AML-193 (cell line): Measurements from ENCODE around the gene MICAL2.

Experiments
- DNase-seq, 2 experiments: peaks; one replicate each; lab custom pipeline; 2025; lab: John Stamatoyannopoulos, UW

MICAL2 gene

DNA sequence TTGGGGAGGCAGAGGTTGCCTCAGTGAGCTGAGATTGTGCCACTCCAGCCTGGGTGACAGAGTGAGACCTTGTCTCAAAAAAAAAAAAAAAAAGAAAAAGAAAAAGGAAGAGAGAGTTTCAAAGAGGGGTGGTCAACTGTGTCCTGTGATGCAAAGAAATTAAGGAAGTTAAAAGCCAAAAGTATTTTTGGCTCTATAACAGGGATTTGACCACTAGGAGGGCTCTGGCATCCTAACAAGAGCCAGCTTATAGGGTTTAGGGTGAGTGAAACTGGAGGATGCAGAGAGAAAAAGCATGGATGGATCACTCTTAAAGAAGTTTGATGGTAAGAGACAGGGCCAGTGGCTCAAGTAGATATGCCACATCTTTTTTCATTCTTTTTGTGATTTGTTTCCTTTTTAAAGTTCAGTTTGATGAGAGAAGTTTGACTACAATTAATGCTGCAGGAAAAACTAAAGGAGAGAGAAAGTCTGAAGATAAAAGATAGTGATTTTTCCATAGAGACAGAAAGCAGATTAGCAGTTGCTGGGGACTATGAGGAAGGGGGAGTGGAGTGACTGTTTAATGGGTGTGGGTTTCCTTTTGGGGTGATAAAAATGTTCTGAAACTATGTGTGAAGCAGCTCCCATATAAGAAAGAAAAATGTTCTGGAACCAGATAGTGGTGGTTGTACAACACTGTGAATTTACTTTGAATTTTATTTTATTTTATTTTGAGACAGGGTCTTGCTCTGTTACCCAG is 11.1 kb upstream of the MICAL2 start:
- peak; percentile 59 to 62 for DNase-seq

DNA sequence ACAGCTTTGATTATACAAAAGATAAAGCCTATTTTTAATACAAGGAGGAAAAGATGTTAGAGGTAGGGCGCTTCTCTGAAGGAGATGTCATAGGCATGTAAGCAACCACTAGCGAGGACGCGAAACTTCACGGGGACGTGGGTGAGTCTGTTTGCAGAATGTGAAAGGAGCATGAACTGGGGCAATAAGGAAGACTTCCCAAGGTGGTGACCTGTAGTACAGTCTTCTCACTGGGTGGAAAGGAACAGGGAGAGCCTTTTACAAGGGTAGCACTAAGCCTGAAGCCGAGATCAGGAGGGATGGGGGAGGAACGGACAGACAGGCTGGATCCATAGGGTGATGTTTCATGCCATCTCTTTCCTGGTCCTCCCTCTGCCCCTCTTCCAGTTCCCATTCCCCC is 10.0 kb upstream of the MICAL2 start:
- no peak for DNase-seq

DNA sequence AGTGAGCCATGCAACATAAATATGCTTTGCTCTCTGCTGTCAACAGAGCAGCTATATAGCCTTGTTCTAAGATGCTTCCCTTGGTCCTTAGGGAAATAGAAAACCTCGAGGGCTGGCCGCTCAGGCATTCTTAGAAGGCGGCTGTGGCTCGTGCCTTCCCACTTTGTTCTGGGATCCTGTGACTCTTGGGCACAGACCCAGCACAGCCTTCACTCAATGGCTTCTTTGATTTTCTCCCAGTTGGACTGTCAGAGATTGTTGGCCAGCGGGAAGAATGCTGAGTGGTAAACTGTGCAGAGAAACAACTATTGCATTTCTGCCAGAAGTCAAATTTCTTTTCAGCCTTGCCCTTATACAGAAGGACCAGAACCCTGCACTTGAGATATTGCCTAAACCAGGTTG is 9.5 kb upstream of the MICAL2 start:
- DNase-seq: no peak

DNA sequence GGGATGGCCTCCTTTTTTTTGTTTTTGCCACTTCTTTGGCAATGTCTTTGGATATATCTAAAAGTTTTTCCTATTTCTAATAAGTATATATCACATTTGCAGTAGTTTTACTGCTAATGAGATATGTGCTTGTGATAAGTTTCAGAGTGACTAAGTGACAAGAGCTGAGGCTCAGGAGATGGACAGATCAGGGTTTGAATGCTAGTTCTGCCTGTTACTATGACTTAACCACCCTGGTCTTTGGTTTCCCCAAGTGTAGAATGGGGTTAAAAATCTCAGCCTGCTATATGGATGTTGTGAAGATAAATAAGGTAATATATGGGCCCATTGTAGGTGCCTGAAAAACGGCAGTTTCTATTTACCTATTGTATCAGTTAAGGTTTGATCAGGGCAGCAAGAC is 9.1 kb upstream of the MICAL2 start:
- DNase-seq: no peak

DNA sequence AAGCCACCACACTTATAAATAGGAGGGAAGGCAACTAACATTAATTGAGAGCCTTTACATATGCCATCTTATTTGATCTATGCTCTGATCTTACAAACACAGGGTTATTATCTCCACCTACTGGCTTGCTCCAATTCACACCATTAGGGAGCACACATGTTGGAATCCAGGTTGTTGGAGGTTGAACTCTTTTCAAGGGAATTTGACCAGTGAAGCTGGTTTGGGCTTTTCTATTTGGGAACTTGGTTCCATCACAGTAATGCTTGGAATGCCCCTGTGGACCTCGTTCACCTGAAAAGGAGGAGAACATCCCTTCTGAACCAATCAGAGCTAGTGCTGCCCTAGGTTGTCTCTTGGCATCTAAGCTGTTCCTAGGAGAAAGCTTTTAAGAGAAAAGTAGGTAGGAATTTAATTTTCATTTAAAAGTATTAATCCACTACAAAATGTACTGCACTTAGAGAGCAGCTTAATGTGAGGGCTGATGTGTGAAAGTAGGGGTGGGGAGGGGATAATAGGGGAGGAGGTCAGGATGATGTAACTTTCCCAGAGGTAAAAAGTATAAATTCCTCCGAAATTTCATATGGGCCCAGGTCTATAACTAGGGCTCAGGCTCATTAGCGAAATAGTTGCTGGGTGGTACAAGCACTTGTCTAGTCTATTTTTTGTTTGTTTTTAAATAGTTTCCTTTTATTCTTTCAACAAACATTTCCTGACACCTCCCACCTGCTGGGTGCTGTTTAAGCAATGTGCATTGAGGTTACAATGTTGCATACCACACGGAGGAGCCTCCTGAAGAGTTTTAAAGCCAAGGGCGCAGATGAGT is 7.6 kb upstream of the MICAL2 start:
- peak; percentile 10 to 11 for DNase-seq

DNA sequence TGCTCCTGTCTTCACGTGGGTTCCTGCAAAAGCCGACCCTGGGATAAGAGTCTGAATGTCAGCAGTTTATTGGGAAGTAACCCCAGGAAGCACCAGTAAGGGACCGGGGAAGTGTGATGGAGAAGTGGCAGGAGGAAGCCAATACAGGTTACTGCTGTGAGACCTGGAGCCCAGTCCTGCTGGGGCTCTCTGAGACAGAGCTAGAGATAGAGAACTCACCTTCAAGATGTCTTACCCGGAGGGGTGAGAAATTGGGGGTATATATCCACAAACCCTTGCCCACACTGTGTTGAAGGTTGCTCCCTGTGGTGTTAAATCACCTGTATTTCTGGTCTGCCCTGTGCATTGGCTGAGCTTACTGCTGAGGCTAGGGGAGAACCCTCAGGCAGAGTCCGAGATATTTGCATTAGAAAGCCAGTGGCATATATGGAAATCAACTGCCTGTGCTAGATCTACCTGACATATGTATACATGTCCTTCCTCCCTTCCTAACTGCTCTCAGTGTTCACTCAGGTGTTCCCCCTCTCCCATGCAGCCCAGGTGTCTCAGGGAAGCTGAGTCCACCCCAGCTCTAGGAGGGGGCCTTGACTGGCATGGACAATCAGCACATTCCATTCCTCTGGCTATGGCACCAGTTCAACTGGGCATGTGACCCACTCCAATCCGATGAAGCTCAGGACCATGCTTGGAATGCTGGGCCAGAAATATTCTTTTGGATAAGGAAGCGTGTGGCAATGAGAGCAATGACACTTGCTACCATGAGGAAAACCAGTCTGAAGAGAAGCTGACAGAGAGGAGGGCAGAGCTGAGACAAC is 6.8 kb upstream of the MICAL2 start:
- DNase-seq: no peak

DNA sequence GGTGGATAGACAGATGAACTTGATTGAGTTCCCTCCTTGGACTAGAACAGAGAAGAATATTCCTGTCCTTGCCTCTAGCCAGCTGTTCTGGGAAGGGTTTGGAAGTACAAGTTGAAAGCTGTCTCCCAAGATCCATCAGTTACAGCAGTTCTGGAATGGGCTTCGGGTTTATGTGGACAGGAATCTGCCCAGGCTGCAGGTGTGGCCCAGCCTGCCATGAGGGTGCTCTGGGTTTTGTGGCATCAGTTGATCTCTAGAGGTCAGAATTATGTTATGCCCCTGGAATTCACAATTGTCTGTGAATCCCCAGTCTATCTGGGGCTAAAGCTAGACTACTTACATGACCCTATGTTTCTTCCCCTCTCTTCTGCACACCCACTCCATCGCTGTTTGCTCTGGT is 4.9 kb upstream of the MICAL2 start:
- no peak for DNase-seq

DNA sequence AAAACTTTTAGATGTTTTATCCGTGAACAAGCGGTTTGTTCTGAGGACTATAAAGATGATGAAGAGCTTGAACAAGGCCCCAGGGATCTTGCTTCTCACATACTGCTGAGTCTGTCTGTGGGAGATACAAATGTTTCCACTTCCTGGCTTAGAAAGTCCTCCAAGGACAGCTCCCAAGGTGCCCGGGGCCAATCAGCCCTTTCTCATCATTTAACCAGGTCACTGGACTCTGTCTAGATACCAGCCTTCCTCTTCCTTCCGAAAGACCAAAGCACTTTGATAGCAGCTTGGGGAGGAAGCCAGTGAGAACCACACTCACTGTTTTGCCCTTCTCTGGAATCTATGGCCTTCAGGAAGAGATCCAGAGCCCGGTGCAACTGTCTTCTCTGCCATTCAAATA is 4.3 kb upstream of the MICAL2 start:
- no peak for DNase-seq

DNA sequence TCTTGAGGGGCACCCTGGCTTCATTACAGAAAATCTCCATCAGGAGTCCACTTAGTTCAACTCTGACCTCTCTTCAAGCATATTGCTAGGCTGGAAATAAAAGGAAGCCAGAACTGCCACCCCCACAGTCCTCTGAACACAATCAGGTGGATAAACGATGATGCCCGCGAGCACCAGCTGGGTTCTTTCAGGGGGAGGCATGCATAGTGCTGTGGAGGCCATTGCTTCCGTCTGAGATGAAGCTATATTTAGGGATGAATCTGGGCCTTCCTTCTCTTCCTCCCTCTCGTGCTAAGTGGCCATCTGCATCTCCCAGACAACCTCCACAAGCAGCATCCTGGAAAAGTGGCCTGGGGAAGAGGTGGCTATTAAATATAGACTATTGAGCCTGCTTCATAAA is 3.9 kb upstream of the MICAL2 start:
- DNase-seq: no peak

DNA sequence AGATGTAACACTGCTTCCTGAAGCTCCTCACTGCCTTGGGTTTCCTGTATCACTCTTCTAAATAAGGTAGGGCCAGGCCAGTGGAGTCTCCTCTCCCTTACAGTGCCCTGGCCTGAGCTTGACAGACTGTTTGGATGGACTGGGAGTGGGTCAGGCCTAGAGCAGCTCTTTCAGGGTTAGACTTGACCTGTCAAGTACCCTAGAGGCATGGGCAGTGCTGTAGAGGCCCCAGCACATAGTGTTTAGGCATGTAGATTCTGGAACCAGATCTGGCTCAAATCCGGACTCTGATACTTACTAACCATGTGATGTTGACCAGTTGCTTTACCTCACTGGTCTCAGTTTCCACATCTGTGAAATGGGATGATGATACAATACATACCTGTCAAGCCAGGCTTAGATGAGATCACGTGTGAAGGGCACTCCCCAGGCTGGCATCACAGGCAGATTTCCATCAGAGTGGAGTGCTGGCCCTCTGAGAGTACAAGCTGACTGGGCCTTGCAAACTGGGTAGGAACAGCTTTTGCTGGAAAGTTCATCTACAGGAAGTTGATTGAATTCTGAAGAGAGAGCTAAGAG is 1.4 kb upstream of the MICAL2 start:
- no peak for DNase-seq

DNA sequence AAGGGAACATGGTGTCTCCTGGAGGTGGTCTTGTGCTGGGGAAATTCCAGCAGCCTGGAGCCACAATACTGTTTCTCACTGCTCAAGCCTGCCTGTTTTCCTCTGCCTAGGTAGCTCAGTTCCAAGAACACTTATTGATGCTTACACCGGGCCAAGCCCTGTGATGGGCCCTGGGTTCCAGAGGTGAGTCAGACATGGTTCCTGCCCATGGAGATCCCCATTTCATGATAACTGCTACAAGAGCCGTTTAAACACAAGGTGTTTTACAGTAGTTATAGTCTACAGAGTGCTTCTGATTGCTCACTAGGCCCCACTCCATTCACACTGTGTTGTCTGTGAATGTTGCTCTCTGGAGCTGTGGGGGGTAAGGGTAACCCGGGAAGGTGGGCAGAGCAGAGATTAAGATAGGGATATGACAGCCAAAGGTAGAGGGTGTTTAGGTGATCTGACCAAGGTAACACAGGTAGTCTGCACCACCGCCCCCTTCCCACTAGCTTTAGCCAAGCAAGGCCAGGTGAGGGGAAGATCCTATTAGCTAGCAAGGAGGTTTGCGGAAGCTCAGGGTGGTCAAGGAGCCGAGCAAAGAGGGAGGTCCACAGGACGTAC is 696 bp upstream of the MICAL2 start:
- no peak for DNase-seq

DNA sequence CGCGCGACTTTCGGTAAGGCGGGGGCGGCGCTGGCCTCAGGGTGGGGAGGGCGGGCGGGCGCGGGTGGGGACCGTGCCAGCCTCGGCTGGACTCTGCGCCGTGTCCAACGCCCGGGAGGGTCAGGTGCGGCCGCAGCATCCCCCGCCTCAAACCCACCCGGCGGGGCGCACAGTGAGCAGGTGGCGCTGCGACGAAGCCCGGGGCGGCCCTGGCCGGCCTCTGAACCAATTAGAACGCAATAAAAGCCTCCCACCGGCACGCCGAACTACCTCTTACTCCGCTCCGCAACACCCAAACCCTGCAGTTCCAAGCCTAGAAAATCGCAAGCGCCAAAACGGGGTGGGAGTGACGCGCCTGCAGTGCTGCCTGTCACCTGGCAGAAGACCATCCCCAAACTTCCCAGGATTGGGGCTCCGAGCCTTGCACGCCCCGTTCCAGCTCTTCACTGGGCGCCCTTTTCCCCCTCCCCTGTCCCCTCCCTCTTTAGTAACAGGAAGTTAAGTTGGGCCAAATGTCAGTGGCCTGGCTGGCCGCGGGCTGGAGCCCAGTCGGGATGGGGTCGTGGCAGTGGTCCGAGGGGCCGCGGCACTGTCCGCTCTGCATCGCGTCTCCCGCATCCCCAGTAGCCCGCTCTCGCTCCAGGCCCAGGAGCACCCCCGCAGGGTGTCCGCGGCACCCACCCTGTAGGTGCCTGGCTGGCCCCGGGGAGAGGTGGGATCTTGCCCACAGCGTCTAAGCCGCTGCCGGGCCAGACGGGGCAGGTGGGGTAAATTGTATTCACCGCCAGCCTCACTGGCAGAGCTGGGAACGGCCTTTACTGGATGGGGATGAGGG is 541 bp downstream of the MICAL2 start:
- peak; percentile 17 to 21 for DNase-seq

DNA sequence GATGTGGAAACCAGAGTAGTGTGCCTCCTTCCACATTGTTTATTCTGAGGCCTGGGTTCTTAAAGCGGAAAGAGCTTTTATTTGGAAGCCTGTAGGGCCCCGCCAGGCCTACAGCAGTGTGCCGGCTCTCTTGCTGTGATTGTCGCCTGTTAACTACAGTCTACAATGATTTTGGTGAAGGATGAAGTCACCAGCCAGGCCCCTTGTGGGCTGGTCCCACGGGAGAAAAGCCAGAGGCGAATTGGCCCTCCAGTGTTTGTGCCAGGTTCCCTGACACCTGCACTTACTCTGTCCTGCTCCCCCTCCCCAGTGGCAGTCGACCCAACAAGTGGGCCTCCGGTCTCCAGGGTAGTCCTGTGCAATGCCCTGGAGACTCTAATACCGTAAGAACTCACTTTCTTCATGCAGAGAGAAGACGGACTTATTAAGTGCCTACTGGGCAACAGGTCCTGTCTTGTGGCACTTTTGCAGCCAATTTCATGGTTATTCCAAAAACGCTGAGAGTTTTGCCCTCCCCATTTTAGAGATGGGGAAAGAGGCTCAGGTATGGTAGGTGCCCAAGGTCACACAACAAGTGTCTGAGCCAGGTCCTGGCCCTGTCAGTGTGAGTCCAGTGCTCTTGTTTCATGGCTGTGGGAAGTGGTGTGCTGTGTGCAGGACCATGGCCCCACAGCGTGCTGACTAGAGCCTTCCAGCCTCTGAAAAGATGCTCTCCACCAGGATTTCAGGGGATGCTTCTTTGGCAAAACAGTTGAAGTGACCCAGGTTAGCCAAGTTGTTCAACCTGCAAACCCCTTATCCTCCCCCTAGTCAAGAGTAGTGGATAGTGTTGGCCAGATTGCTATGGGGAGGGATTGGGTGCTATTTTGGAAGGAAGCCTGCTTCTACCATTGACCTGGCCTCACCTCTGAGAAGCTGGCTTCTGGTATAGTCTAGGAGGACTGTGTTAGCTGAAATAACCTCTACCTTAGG is 1.4 kb downstream of the MICAL2 start:
- DNase-seq: no peak

DNA sequence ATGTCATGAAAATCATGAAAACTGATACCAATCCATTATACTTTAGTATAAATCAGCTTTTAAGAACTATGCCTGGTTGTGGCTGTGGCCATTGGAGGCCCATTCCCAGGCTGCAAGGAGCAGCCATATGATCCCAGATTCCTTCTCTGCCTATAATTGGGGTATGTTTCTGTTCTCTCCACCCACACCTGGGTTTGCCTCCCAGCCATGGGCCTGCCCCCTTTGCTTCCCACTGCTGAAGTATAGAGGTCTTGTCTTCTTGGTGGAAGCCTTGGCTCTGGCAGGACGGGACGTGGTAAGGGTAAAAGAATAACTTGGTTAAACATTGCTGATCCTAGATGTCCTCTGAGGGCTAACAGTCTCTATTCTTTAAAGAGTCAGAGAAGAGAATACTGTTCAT is 2.4 kb downstream of the MICAL2 start:
- no peak for DNase-seq

DNA sequence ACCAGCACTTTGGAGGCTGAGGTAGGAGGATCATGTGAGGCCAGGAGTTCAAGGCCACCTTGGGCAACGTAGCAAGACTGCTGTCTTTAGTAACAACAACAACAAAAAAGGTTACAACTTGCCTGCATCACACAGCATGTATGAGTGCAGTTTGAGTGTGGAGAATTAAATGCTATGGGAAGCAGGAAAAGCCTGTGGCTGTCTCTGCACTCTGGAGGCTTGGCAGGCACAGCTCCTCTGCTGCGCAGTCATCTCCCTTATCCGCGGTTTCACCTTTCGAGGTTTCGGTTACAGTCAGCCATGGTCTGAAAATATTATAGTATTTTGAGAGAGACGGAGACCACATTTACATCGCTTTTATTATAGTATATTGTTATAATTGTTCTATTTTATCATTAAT is 2.9 kb downstream of the MICAL2 start:
- no peak for DNase-seq

DNA sequence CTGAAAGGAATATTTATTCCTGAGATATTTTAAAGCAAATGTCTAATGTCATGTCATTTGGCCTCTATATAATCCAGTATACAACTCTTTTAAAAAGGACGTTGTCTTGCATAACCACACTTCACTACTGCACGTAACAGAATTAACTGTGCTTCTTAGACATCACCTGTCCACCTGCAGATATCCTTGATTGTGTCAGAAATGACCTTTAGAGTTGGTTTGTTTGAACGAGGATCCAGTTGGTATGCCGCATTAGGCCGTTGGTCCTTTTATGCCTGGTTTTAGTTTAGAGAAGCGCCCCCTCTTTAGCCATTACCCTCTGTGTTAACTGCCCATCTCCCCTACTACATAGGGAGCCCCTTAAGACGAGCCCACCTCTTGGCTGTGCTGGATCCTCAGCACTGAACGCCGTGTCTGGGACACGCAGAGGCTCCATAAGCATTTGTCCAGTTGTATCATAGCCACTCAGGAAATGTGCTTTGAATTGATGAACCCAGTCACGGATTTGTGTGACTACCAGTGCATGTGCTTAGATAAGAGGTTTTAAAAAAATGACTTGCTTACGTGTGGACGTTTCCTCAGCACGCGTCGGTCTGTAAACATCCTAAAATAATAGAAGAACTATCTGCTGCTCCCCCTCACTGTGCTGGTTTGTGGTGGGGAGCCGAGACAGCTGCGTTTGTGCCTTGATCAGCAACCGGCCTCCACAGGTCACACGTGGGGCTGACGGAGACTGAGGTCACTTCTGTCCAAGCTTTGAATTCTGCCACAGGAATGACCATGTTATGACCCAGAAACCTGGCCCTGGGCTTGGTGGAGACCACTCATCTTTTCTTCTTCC is 4.0 kb downstream of the MICAL2 start:
- DNase-seq: no peak

DNA sequence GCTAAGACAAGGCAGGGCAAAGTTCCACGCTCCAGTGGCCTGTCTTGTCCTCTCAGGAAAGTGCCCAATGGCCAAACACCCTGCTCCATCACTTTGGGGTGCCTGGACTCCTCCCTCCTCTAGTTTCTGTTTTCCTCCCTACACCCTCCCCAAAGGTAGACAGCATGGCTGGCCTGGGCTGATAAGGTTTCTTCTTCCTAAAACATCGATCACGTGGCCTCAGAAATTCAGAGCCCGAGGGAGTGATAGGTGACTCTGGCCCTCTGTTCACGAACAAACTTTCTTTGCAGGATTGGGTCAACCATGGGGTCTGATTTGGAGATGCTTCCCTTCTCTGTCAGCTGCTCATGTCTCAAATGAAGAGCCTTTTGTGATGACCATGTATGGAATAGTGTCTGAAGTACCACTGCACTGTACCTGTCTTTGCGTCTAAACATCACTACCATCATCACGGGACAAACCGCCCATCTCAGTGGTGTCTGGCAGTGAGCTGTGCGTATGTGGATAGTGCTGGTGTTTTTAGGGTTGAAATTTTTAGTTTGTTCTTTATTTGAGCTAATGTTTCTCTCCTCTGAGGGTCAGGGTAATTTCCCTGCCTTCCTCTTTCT is 6.1 kb downstream of the MICAL2 start:
- no peak for DNase-seq

DNA sequence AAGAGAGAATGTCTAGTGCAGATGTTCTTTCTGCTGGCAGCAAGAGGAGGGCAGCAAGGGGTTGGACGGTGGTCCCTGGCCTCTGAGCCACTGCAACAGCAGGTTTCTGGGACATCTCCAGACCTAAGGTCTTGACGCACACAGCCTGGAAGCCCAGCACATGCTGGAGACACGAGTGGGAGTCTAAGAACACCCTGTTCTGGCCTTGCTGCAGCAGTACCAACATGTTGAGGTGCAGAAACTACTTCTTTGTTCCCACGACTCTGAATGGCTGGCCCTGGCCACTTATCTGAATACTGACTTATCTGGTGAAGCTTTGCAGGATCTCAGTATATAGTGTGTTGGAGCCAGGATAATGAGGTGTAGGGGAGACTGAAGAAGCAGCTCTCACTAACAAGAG is 6.8 kb downstream of the MICAL2 start:
- DNase-seq: no peak
